Activated naive CD4-positive, alpha-beta T cell treated with anti-CD3 and anti-CD28 coated beads, Interleukin-2, amount 10 ng/mL, durations not matched to agents 7 days and 5 days (primary cell): ENCODE results near the gene FLT3.
"Not testable (repeated sequence)": the region's sequence is repeated elsewhere in the genome, so short reads cannot be mapped to it uniquely, and the experiment has no call there.

Experiments
- CTCF ChIA-PET: fragments of 350-600 bp; sonication (Branson Sonifier 250); formaldehyde crosslinking; loops from one replicate; lab custom pipeline; 2021; ENCODE audit warnings: antibody characterized with exemption; lab: Charles Lee
- DNase-seq: peaks from one replicate; pipeline ENCODE4 v3.0.0-alpha.2; 2020
- H3K27ac Mint-ChIP-seq: one replicate; pipeline ENCODE4 v1.8.0; 2021; ENCODE audit warnings: mild to moderate bottlenecking, moderate library complexity, mixed read lengths
- H3K27me3 Mint-ChIP-seq: one replicate; pipeline ENCODE4 v1.8.0; 2021; ENCODE audit warnings: mild to moderate bottlenecking, mixed read lengths
- H3K36me3 Mint-ChIP-seq: one replicate; pipeline ENCODE4 v1.8.0; 2021; ENCODE audit warnings: mixed read lengths
- H3K4me1 Mint-ChIP-seq: one replicate; pipeline ENCODE4 v1.8.0; 2021; ENCODE audit warnings: mixed read lengths
- H3K4me3 Mint-ChIP-seq: one replicate; pipeline ENCODE4 v1.8.0; 2021; ENCODE audit warnings: mild to moderate bottlenecking, moderate library complexity, mixed read lengths
- H3K9me3 Mint-ChIP-seq: one replicate; pipeline ENCODE4 v1.8.0; 2021; ENCODE audit warnings: mixed read lengths

Gene FLT3

GRCh38 chr13:28044608-28045007 lies 55.8 kb downstream of the FLT3 start:
- no peaks in the 10 kb centered on the region for H3K36me3 Mint-ChIP-seq
- H3K9me3 Mint-ChIP-seq: no peaks in the 10 kb centered on the region
- no peak overlapping the region for H3K4me3 Mint-ChIP-seq
- no peak overlapping the region for H3K27ac Mint-ChIP-seq
- DNase-seq: no peak
- CTCF ChIA-PET: no interaction called here
- peaks cover 8% of the 10 kb centered on the region for H3K4me1 Mint-ChIP-seq
- H3K27me3 Mint-ChIP-seq: peaks cover 9% of the 10 kb centered on the region

- Mint-ChIP-seq H3K27ac (no peak overlapping the region), H3K9me3 (no peaks in the 10 kb centered on the region), H3K4me1 (peaks cover 8% of the 10 kb centered on the region), H3K36me3 (no peaks in the 10 kb centered on the region), H3K4me3 (no peak overlapping the region), H3K27me3 (peaks cover 14% of the 10 kb centered on the region)
- CTCF ChIA-PET: no interaction called here
- no peak for DNase-seq
Observed at GRCh38 chr13:28043224-28043623, 57.2 kb downstream of the FLT3 start.

GRCh38 chr13:28041501-28041900 lies 58.9 kb downstream of the FLT3 start:
- Mint-ChIP-seq H3K4me3 (no peak overlapping the region), H3K36me3 (no peaks in the 10 kb centered on the region), H3K27ac (no peak overlapping the region), H3K27me3 (peaks cover 14% of the 10 kb centered on the region), H3K9me3 (no peaks in the 10 kb centered on the region), H3K4me1 (no peaks in the 10 kb centered on the region)
- DNase-seq: no peak
- CTCF ChIA-PET: no interaction called here

- no peaks in the 10 kb centered on the region for H3K36me3 Mint-ChIP-seq
- H3K27me3 Mint-ChIP-seq: peaks cover 14% of the 10 kb centered on the region
- no peak overlapping the region for H3K4me3 Mint-ChIP-seq
- H3K4me1 Mint-ChIP-seq: no peaks in the 10 kb centered on the region
- H3K9me3 Mint-ChIP-seq: no peaks in the 10 kb centered on the region
- H3K27ac Mint-ChIP-seq: no peak overlapping the region
- CTCF ChIA-PET: no interaction called here
- no peak for DNase-seq
Observed at GRCh38 chr13:28041031-28041461, 59.3 kb downstream of the FLT3 start.

- Mint-ChIP-seq H3K27me3 (peaks cover 14% of the 10 kb centered on the region), H3K4me3 (no peak overlapping the region), H3K4me1 (no peaks in the 10 kb centered on the region), H3K36me3 (no peaks in the 10 kb centered on the region), H3K9me3 (no peaks in the 10 kb centered on the region), H3K27ac (no peak overlapping the region)
- CTCF ChIA-PET: no interaction called here
- no peak for DNase-seq
Observed at GRCh38 chr13:28037399-28037798, 63.0 kb downstream of the FLT3 start.

GRCh38 chr13:28035146-28035782 lies 65.1 kb downstream of the FLT3 start:
- Mint-ChIP-seq H3K27ac (no peak overlapping the region), H3K27me3 (peaks cover 16% of the 10 kb centered on the region), H3K4me1 (no peaks in the 10 kb centered on the region), H3K4me3 (no peak overlapping the region), H3K36me3 (no peaks in the 10 kb centered on the region), H3K9me3 (no peaks in the 10 kb centered on the region)
- CTCF ChIA-PET: no interaction called here
- DNase-seq: no peak

- CTCF ChIA-PET: no interaction called here
- Mint-ChIP-seq H3K27me3 (peaks cover 18% of the 10 kb centered on the region), H3K4me3 (no peak overlapping the region), H3K36me3 (no peaks in the 10 kb centered on the region), H3K27ac (no peak overlapping the region), H3K9me3 (no peaks in the 10 kb centered on the region), H3K4me1 (no peaks in the 10 kb centered on the region)
- no peak for DNase-seq
Observed at GRCh38 chr13:28033894-28034655, 66.3 kb downstream of the FLT3 start.

GRCh38 chr13:28032438-28032837 lies 67.9 kb downstream of the FLT3 start:
- not testable (repeated sequence) for DNase-seq, H3K4me1 Mint-ChIP-seq, H3K36me3 Mint-ChIP-seq, H3K27ac Mint-ChIP-seq, H3K9me3 Mint-ChIP-seq, H3K4me3 Mint-ChIP-seq
- CTCF ChIA-PET: interaction anchor here (0.5 kb wide), 1 partner anchor 241 kb away, joined by 4 read pairs; no protein-coding TSS in a partner anchor
- H3K27me3 Mint-ChIP-seq: peaks cover 18% of the 10 kb centered on the region

- CTCF ChIA-PET: no interaction called here
- no peak for DNase-seq
- peaks cover 7% of the 10 kb centered on the region for H3K4me1 Mint-ChIP-seq
- no peak overlapping the region for H3K27ac Mint-ChIP-seq
- no peaks in the 10 kb centered on the region for H3K9me3 Mint-ChIP-seq
- no peaks in the 10 kb centered on the region for H3K36me3 Mint-ChIP-seq
- no peak overlapping the region for H3K4me3 Mint-ChIP-seq
- H3K27me3 Mint-ChIP-seq: peaks cover 18% of the 10 kb centered on the region
Observed at GRCh38 chr13:28031896-28032288, 68.5 kb downstream of the FLT3 start.

- Mint-ChIP-seq H3K36me3 (no peaks in the 10 kb centered on the region), H3K4me1 (peaks cover 7% of the 10 kb centered on the region), H3K27ac (no peak overlapping the region), H3K4me3 (no peak overlapping the region), H3K27me3 (peaks cover 18% of the 10 kb centered on the region), H3K9me3 (no peaks in the 10 kb centered on the region)
- CTCF ChIA-PET: no interaction called here
- no peak for DNase-seq
Observed at GRCh38 chr13:28031220-28031895, 69.0 kb downstream of the FLT3 start.

GRCh38 chr13:28027607-28028364 lies 72.6 kb downstream of the FLT3 start:
- Mint-ChIP-seq H3K9me3 (no peaks in the 10 kb centered on the region), H3K27ac (no peak overlapping the region), H3K4me1 (peaks cover 7% of the 10 kb centered on the region), H3K36me3 (no peaks in the 10 kb centered on the region), H3K27me3 (peaks cover 15% of the 10 kb centered on the region), H3K4me3 (no peak overlapping the region)
- CTCF ChIA-PET: no interaction called here
- DNase-seq: no peak

- CTCF ChIA-PET: no interaction called here
- Mint-ChIP-seq H3K9me3 (no peaks in the 10 kb centered on the region), H3K4me3 (no peak overlapping the region), H3K36me3 (no peaks in the 10 kb centered on the region), H3K4me1 (peaks cover 7% of the 10 kb centered on the region), H3K27ac (no peak overlapping the region), H3K27me3 (peaks cover 13% of the 10 kb centered on the region)
- no peak for DNase-seq
Observed at GRCh38 chr13:28027071-28027470, 73.3 kb downstream of the FLT3 start.

GRCh38 chr13:28026508-28026907 lies 73.9 kb downstream of the FLT3 start:
- H3K4me1 Mint-ChIP-seq: peaks cover 7% of the 10 kb centered on the region
- no peak overlapping the region for H3K4me3 Mint-ChIP-seq
- H3K9me3 Mint-ChIP-seq: no peaks in the 10 kb centered on the region
- H3K27ac Mint-ChIP-seq: no peak overlapping the region
- H3K36me3 Mint-ChIP-seq: no peaks in the 10 kb centered on the region
- CTCF ChIA-PET: no interaction called here
- DNase-seq: no peak
- H3K27me3 Mint-ChIP-seq: peaks cover 9% of the 10 kb centered on the region

- Mint-ChIP-seq H3K9me3 (no peaks in the 10 kb centered on the region), H3K27me3 (peaks cover 4% of the 10 kb centered on the region), H3K4me3 (no peak overlapping the region), H3K36me3 (no peaks in the 10 kb centered on the region), H3K27ac (no peak overlapping the region), H3K4me1 (peaks cover 6% of the 10 kb centered on the region)
- DNase-seq: no peak
- CTCF ChIA-PET: no interaction called here
Observed at GRCh38 chr13:28022848-28023518, 77.4 kb downstream of the FLT3 start.
